HG02571 (cell line): ENCODE results near the gene METTL26.

ENCODE experiments used
- ATAC-seq: cut with Tn5 transposase; IDR thresholded peaks from one replicate; pipeline ENCODE4 v1.9.1; 2021; ENCODE audit warnings: mild to moderate bottlenecking, moderate library complexity; ENCODE audit not compliant: unreplicated experiment

The METTL26 gene

GRCh38 chr16:627454-628239 lies 8.5 kb downstream of the METTL26 start:
- ATAC-seq: no peak

GRCh38 chr16:626787-627453 lies 9.2 kb downstream of the METTL26 start:
- no peak for ATAC-seq

GRCh38 chr16:625977-626765 lies 9.9 kb downstream of the METTL26 start:
- ATAC-seq: no peak

- no peak for ATAC-seq
Observed at GRCh38 chr16:625117-625976, 10.8 kb downstream of the METTL26 start.

GRCh38 chr16:624526-625070 lies 11.5 kb downstream of the METTL26 start:
- ATAC-seq: no peak

GRCh38 chr16:622920-623280 lies 13.2 kb downstream of the METTL26 start:
- ATAC-seq: no peak

- no peak for ATAC-seq
Observed at GRCh38 chr16:621526-622105, 14.5 kb downstream of the METTL26 start.

GRCh38 chr16:620700-621525 lies 15.2 kb downstream of the METTL26 start:
- ATAC-seq: no peak

GRCh38 chr16:619476-620100 lies 16.5 kb downstream of the METTL26 start:
- ATAC-seq: no peak

GRCh38 chr16:617855-618254 lies 18.2 kb downstream of the METTL26 start:
- ATAC-seq: no peak

- no peak for ATAC-seq
Observed at GRCh38 chr16:616733-617586, 19.1 kb downstream of the METTL26 start.

GRCh38 chr16:615122-615521 lies 21.0 kb downstream of the METTL26 start:
- no peak for ATAC-seq

- ATAC-seq: no peak
Observed at GRCh38 chr16:610513-611381, 25.4 kb downstream of the METTL26 start.

- no peak for ATAC-seq
Observed at GRCh38 chr16:609984-610383, 26.1 kb downstream of the METTL26 start.

GRCh38 chr16:609316-609715 lies 26.8 kb downstream of the METTL26 start:
- no peak for ATAC-seq

GRCh38 chr16:608019-608418 lies 28.1 kb downstream of the METTL26 start:
- no peak for ATAC-seq
